ENCODE data around the gene ZNF610. TPM values are rescaled to one million over a fixed set of nuclear protein-coding genes. Genes with fewer than 3 reads are reported as not detected.

The ZNF610 gene
- total RNA-seq, 1 experiment from 2014 or later: 6.4 TPM

- H2BK12ac ChIP-seq (ENCODE audit: insufficient read length, low read depth, low read length): no peak overlapping the region
- H4K20me1 ChIP-seq (ENCODE audit: control insufficient read depth, insufficient read depth, insufficient read length): no peaks in the 10 kb centered on the region
- no peak overlapping the region for H3T11ph ChIP-seq (ENCODE audit: low read length)
- Mint-ChIP-seq H3K9me3 (peaks cover 30 to 57% of the 10 kb centered on the region in 2 experiments), H3K36me3 (ENCODE audit: insufficient read depth in 1 of 3, low read depth in 3 of 3) (peaks cover 74 to 80% (median 74%) of the 10 kb centered on the region in 3 experiments), H3K27me3 (ENCODE audit: low read depth) (no peaks in the 10 kb centered on the region), H3K27ac (peak overlapping the region in 1 of 3 experiments; percentile 63; a peak in 2 of 7 replicates), H3K4me3 (no peak overlapping the region), H3K4me1 (peaks cover 0 to 5% of the 10 kb centered on the region in 2 experiments; a peak in 2 of 4 replicates)
- H2BK5ac ChIP-seq (ENCODE audit: insufficient read length, low read length): no peak overlapping the region
- no peak overlapping the region for H3K56ac ChIP-seq (ENCODE audit: insufficient read length, low read depth, low read length)
- no CpG with 5 or more reads among the region's 9 CpGs for WGBS (ENCODE audit: extremely low coverage, insufficient read length, low lambda C conversion rate)
- TF ChIP-seq CTCF (conservative IDR thresholded peaks at IDR 0.05): peak; percentile 71
- H2BK15ac ChIP-seq (ENCODE audit: low read depth, low read length): no peak overlapping the region
- H2AFZ ChIP-seq (ENCODE audit: low read length): no peak overlapping the region
- H3K4me2 ChIP-seq (ENCODE audit: insufficient read depth, insufficient read length, low read length): no peak overlapping the region
- no peaks in the 10 kb centered on the region for H3K4me1 ChIP-seq (ENCODE audit: insufficient read depth, low read length)
- H2BK20ac ChIP-seq (ENCODE audit: low read depth, low read length, poor library complexity, severe bottlenecking): no peak overlapping the region
- H3K4ac ChIP-seq (ENCODE audit: low read depth, low read length): no peak overlapping the region
- no peak overlapping the region for H4K91ac ChIP-seq (ENCODE audit: insufficient read length, low read depth, low read length)
- peak; percentile 85 for DNase-seq
- no peak overlapping the region for H4K8ac ChIP-seq (replicated peaks; ENCODE audit: insufficient read length, low read depth, low read length)
- H3K79me1 ChIP-seq (ENCODE audit: insufficient read depth, low read depth, low read length, poor library complexity, severe bottlenecking): no peaks in the 10 kb centered on the region
- H3K23me2 ChIP-seq (ENCODE audit: insufficient read length, low read depth, low read length, poor library complexity, severe bottlenecking): no peaks in the 10 kb centered on the region
- H3K27ac ChIP-seq (ENCODE audit: insufficient read length, low read depth, low read length): no peak overlapping the region
- H2BK120ac ChIP-seq (ENCODE audit: low read depth, low read length, poor library complexity, severe bottlenecking): no peak overlapping the region
- H3K18ac ChIP-seq (ENCODE audit: insufficient read length, low read depth, low read length): no peak overlapping the region
- H3K23ac ChIP-seq (ENCODE audit: insufficient read length, low read depth, low read length): no peak overlapping the region
- no peaks in the 10 kb centered on the region for H3K9me3 ChIP-seq (ENCODE audit: control insufficient read depth, low read depth, low read length)
- H2AK5ac ChIP-seq (ENCODE audit: insufficient read length, low read length): no peak overlapping the region
- no peak overlapping the region for H3K9ac ChIP-seq (ENCODE audit: extremely low read depth, insufficient read length, low read length)
- H3K27me3 ChIP-seq (ENCODE audit: insufficient read depth, low read length): no peaks in the 10 kb centered on the region
- no peak overlapping the region for H3K14ac ChIP-seq (ENCODE audit: insufficient read depth, low read length)
- H4K5ac ChIP-seq (ENCODE audit: insufficient read length, low read depth, low read length): no peak overlapping the region
- H3K79me2 ChIP-seq (ENCODE audit: insufficient read depth, low read length): no peaks in the 10 kb centered on the region
Measured at GRCh38 chr19:52351512-52351911, 15.5 kb downstream of the ZNF610 start.
